Thoracic aorta (tissue), 2 donors: Measurements from ENCODE around the gene MAP4K3. TPM values are rescaled to one million over a fixed set of nuclear protein-coding genes. Genes with fewer than 3 reads are reported as not detected.
A peak's percentile ranks its signal among the peaks of the same experiment; 100 is the strongest.

Experiments
- ATAC-seq: fragments of 150-250 bp; one replicate; pipeline ENCODE4 v1.8.0; 2017; ENCODE audit warnings: low read depth; ENCODE audit not compliant: insufficient number of reproducible peaks, low FRiP score
- DNase-seq: peaks from one replicate; pipeline ENCODE4 v3.0.0-alpha.2; 2020; ENCODE audit warnings: low spot score
- H3K27ac ChIP-seq, 2 donors: fragments of 200-600 bp; sonication (generic); 1 replicate in 1 of 2; 2 replicates in 1 of 2; pipeline ENCODE4 v1.5.1; 2016; ENCODE audit warnings: mild to moderate bottlenecking in 2 of 2, moderate library complexity in 2 of 2
- H3K27me3 ChIP-seq: fragments of 200-600 bp; sonication (generic); replicated peaks from 2 replicates; pipeline ENCODE4 v1.6.0; 2016; ENCODE audit warnings: mild to moderate bottlenecking; ENCODE audit not compliant: insufficient read depth
- H3K36me3 ChIP-seq: fragments of 200-600 bp; sonication (generic); one replicate; pipeline ENCODE4 v1.5.1; 2016
- H3K4me1 ChIP-seq, 2 donors: fragments of 200-600 bp; sonication (generic); 1 replicate in 1 of 2; 2 replicates in 1 of 2; pipeline versions ENCODE4 v1.5.1 to v1.6.0; 2016; ENCODE audit warnings: low read depth in 2 of 2, mild to moderate bottlenecking in 1 of 2; ENCODE audit not compliant: control insufficient read depth in 1 of 2
- H3K4me3 ChIP-seq: fragments of 200-600 bp; sonication (generic); 2 replicates; pipeline ENCODE4 v1.5.1; 2016; ENCODE audit warnings: mild to moderate bottlenecking
- H3K9me3 ChIP-seq: fragments of 200-600 bp; sonication (generic); 2 replicates; pipeline ENCODE4 v1.5.1; 2016
- total RNA-seq, 2 donors: library from RNA; depleted of rRNA; stranded (reverse); fragments of >200 nt; gene quantifications; one replicate each; pipeline versions ENCODE4 v1.1.0 to v1.2.3, GENCODE V29; 2016
- TF ChIP-seq, protein P1 (sequence below): fragments of 200-600 bp; sonication (generic); IDR thresholded peaks from one replicate; pipeline ENCODE4 v1.5.1; 2019; ENCODE audit warnings: antibody characterized with exemption

Gene MAP4K3
- total RNA-seq, 2 donors from 2014 or later = 53.7 to 58.8 TPM

DNA sequence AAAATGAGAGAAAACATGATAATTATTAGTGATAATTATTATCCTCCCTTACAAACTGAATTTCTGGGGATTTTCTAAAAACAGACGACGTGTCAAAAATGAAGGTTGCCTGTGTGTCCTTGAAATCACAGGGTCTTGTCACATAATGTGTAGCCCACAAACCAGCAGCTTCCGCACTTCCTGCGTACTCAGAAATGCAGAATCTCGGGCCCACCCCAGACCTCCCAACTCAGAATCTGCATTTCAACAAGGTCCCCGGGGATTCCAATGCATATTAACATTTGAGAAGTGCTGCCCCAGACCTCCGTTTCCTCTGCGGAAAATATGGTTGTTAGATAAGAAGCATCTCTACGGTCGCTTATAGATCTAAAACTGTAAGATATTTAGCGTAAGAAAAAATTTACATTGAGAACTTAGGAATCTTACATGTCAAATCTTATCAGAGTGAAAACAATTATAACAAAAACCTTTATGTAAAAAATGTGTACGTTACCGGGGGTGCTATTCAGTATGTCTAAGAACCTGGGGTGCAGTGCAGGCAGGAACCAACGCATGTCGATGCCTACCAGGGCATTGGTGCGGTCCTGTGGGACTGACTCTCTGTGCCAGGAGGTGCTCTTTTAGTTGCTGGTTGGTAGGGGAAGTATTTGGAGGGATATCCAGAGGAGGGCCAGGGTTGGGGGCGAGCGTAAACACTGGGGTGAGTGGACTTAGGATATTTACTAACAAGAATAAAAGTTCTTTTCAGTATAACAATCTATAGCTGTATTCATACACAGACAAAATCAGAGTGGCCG lies 208.5 kb downstream of the MAP4K3 start:
- H3K27ac ChIP-seq = no peak overlapping the region
- no peaks in the 10 kb centered on the region for H3K9me3 ChIP-seq
- H3K36me3 ChIP-seq = no peaks in the 10 kb centered on the region
- H3K27me3 ChIP-seq = no peaks in the 10 kb centered on the region
- H3K4me1 ChIP-seq = peaks cover 3 to 21% of the 10 kb centered on the region in 2 donors
- H3K4me3 ChIP-seq = peak overlapping the region; percentile 61
- TF ChIP-seq, protein P1, sequence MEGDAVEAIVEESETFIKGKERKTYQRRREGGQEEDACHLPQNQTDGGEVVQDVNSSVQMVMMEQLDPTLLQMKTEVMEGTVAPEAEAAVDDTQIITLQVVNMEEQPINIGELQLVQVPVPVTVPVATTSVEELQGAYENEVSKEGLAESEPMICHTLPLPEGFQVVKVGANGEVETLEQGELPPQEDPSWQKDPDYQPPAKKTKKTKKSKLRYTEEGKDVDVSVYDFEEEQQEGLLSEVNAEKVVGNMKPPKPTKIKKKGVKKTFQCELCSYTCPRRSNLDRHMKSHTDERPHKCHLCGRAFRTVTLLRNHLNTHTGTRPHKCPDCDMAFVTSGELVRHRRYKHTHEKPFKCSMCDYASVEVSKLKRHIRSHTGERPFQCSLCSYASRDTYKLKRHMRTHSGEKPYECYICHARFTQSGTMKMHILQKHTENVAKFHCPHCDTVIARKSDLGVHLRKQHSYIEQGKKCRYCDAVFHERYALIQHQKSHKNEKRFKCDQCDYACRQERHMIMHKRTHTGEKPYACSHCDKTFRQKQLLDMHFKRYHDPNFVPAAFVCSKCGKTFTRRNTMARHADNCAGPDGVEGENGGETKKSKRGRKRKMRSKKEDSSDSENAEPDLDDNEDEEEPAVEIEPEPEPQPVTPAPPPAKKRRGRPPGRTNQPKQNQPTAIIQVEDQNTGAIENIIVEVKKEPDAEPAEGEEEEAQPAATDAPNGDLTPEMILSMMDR = no peak
- ATAC-seq = no peak
- no peak for DNase-seq

DNA sequence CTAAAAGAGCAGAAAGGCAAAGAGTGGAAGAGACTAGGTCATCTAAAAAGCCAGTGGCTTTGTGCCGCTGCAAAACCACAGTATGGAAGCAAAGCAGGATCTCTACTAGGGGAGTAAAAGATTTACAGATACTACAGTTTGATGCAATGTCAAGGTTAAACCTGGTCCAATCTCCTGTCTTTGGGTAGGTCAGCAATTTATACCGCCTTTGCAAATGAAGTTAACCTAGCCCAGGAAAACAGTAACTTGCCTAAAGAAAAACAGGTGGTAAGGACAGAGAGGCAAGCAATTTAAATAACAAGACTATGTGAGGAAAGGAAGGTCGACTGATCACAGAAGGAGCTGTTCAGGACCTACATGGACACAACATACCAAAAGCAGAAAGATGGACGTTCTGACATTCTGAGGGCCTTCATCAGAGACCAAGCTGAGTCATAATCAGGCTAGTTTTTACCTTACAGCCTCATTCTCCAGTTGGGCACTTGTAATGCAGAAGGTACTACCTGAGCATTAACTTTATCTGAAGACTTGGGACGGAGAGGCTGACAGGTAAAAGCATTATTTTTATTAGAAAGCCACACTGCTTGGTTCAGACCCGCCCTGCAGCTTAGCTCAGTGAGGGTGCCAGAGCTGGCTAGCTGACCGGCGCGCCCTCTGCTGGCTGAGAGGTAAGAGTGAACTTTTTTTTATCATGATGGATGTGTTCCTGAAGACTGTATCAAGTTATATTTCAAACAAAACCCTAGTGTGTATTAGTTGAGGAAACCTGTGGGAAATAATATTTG lies 209.3 kb downstream of the MAP4K3 start:
- no peaks in the 10 kb centered on the region for H3K27me3 ChIP-seq
- DNase-seq (no peak), ATAC-seq (peak; percentile 70)
- peak overlapping the region; percentile 61 for H3K4me3 ChIP-seq
- peaks cover 3 to 21% of the 10 kb centered on the region in 2 donors for H3K4me1 ChIP-seq
- no peaks in the 10 kb centered on the region for H3K36me3 ChIP-seq
- TF ChIP-seq, protein P1 = peak; percentile 79
- H3K27ac ChIP-seq = no peak overlapping the region
- H3K9me3 ChIP-seq = no peaks in the 10 kb centered on the region

DNA sequence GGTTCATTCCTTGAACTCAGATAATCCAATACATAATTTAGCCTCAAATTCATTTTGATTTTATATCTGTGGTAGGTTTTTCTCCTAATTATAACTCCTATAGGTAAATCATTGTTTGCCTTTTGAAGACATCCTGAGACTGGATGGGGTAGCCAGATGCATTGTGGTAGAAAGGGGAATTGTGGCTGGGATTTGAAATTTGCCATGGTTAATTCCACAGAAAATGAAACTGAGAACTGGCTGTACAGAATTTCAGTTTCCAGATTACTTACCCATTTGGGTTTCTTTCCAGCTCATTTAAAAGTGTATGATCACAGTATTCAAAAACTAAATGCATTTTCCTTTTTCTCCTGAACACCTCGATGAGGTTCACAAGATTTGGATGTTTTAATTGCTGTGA lies 211.5 kb downstream of the MAP4K3 start:
- no peaks in the 10 kb centered on the region for H3K36me3 ChIP-seq
- no peaks in the 10 kb centered on the region for H3K9me3 ChIP-seq
- no peaks in the 10 kb centered on the region for H3K27me3 ChIP-seq
- H3K4me3 ChIP-seq = no peak overlapping the region
- TF ChIP-seq, protein P1 = no peak
- H3K27ac ChIP-seq = no peak overlapping the region
- H3K4me1 ChIP-seq = peaks cover 3 to 21% of the 10 kb centered on the region in 2 donors
- no peak for DNase-seq
- ATAC-seq = no peak

DNA sequence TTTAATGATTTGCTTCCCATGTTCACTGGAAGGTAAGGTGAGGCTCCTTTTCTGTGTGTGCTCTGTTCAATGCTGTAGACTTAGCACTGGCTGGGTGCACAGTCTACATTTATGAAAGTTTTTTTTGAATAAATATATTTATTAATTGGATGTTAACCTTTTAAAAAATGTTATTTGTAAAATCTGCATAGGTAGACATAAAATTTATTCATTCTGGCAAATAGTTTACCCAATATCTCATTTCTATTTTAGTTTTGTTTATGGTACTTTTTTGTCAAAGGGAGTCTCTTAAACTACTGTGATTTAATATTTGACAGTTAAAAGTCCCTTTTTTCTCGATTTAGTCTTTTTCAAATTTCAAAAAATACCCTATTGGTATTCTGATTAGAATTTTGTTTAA lies 213.2 kb downstream of the MAP4K3 start:
- TF ChIP-seq, protein P1 = no peak
- Histone ChIP-seq H3K27ac (no peak overlapping the region), H3K4me3 (no peak overlapping the region), H3K36me3 (no peaks in the 10 kb centered on the region), H3K9me3 (no peaks in the 10 kb centered on the region), H3K27me3 (no peaks in the 10 kb centered on the region), H3K4me1 (peaks cover 0 to 13% of the 10 kb centered on the region in 2 donors)
- ATAC-seq = no peak
- DNase-seq = no peak

DNA sequence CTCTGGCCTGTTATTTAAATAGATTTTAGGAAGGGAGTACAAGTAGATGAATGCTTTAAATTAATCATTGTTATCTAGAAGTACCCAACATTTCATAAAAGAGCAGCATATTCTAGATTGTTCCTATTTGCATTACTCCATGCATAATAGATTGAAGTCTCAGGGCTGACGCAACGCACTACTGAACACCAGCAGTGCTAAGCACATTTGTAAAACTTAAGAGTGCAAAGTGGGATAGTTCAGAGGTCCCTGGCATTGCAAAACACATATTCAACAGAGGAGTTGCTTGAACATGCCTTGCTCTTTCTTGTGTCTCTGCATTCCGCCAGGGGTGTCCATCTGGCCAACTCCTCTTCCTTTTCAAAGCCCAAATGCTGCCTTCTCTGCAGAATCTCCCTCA lies 215.6 kb downstream of the MAP4K3 start:
- no peak for ATAC-seq

More for the DNA sequence above, 215.6 kb downstream of the MAP4K3 start:
- Histone ChIP-seq H3K4me1 (no peaks in the 10 kb centered on the region), H3K27me3 (no peaks in the 10 kb centered on the region), H3K27ac (no peak overlapping the region), H3K36me3 (no peaks in the 10 kb centered on the region), H3K9me3 (no peaks in the 10 kb centered on the region), H3K4me3 (no peak overlapping the region)
- TF ChIP-seq, protein P1 = no peak
- DNase-seq = no peak
